ENCODE data around the gene HMOX1.
A peak's percentile ranks its signal among the peaks of the same experiment; 100 is the strongest.

HMOX1 gene

DNA sequence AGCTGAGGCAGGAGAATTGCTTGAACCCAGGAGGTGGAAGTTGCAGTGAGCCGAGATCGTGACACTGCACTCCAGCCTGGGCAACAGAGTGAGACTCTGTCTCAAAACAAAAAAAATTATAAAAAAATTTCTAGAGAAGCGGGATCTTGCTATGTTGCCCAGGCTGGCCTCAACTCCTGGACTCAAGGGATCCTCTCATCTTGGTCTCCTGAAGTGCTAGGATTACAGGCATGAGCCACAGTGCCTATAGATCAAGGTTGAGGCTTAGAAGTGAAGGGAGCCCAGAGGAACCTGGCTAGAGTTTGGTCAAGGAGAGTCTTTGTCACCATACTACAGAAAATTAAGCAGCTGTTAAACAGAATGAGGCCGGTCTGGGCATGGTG lies 17.7 kb downstream of the HMOX1 start:
- no peak for DNase-seq
- in situ Hi-C loops (cut with MboI; ENCODE audit: low pct_unique_long_range_greater_than_20kb, low sequenced_read_pairs), result no loop called here

GRCh38 chr22:35399114-35399677 lies 18.3 kb downstream of the HMOX1 start:
- DNase-seq, result no peak
- in situ Hi-C loops (cut with MboI; ENCODE audit: low pct_unique_long_range_greater_than_20kb, low sequenced_read_pairs), result no loop called here

DNA sequence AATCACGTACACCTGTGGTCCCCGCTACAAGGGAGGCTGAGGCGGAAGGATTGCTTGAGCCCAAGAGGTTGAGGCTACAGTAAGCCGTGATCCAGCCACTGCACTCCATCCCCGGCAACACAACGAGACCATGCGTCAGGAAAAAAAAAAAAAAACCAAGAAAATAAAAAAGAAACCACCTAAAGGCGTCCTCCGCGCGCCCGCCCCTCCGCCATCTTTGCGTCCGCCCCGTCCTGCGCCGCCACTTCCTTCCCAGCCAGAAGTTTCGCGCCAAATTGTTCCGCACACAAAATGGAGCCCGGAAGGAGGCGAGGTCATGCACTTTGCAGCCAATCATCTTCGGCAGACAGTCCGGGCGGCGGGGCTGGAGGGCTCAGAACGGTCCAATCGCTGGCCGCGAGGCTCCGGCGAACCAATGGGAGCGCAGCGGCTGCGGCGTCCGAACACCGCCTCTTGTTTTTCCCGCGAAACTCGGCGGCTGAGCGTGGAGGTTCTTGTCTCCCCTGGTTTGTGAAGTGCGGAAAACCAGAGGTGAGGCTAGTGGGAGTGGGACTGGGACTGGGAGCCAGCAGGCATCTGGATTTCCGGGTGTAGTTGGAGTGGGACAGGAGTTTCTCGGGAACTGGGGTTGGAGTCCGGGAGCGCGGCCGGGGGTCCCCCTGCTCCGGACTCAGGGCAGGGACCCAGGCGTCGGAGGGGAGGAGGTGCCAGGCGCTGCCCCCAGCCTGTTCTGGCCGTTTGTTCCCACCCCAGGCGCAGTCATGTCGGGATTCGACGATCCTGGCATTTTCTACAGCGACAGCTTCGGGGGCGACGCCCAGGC lies 19.0 kb downstream of the HMOX1 start, which contains the start of gene MCM5:
Gene MCM5, plus strand, starts transcription at position 463 of the 823 bp plus-strand sequence. Its CDS starts 299 bp downstream, at position 762.
- in situ Hi-C loops (cut with MboI; ENCODE audit: low pct_unique_long_range_greater_than_20kb, low sequenced_read_pairs), result no loop called here
- peak; percentile 98 for DNase-seq

DNA sequence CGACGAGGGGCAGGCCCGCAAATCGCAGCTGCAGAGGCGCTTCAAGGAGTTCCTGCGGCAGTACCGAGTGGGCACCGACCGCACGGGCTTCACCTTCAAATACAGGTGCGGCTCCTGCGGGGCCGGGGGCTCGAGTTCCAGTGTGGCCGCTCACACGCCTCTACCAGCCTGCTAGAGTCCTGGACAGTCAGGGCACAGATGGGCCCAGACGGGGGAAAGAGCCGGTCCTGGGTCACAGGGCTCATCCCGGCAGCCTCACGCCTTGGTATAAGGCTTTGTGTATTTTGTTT lies 19.6 kb downstream of the HMOX1 start:
- in situ Hi-C loops (cut with MboI; ENCODE audit: low pct_unique_long_range_greater_than_20kb, low sequenced_read_pairs), result no loop called here
- no peak for DNase-seq

GRCh38 chr22:35401863-35402262 lies 21.0 kb downstream of the HMOX1 start:
- DNase-seq, result no peak
- in situ Hi-C loops (cut with MboI; ENCODE audit: low pct_unique_long_range_greater_than_20kb, low sequenced_read_pairs), result no loop called here

GRCh38 chr22:35403356-35403755 lies 22.5 kb downstream of the HMOX1 start:
- in situ Hi-C loops (cut with MboI; ENCODE audit: low pct_unique_long_range_greater_than_20kb, low sequenced_read_pairs), result no loop called here
- DNase-seq, result no peak

- in situ Hi-C loops (cut with MboI; ENCODE audit: low pct_unique_long_range_greater_than_20kb, low sequenced_read_pairs), result no loop called here
- no peak for DNase-seq
Observed at GRCh38 chr22:35404176-35404575, 23.3 kb downstream of the HMOX1 start.

DNA sequence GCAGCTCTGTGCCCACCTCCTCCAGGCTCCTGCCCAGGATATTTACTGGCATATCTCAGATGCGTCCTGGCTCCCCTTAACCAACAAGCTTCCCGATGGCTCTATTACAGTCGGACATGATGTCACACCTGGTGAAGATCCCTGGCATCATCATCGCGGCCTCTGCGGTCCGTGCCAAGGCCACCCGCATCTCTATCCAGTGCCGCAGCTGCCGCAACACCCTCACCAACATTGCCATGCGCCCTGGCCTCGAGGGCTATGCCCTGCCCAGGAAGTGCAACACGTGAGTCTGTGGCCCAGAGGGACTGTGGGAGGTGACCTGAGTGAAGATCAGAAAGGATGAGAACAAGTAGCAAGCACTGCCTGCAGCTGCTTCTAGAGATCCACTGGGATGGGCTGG lies 25.5 kb downstream of the HMOX1 start:
- in situ Hi-C loops (cut with MboI; ENCODE audit: low pct_unique_long_range_greater_than_20kb, low sequenced_read_pairs), result no loop called here

DNA sequence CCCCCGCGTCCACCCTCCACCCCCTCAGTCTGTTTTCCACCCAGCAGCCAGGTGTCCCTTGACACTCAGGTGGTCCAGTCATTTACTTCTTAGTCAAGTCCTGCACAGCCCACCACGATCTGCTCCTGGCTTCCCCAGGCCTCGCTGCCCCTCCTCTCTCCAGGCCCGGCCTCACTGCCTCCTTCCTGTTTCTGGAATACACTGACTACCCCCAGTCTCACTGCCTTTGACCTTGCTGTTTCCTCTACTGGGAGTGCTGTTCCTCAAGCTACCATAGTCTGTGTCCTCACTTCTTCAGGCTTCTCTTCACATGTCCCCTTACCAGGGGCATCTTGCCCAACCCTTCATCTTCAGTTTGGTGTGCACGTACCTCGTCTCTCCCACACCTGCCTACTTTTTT lies 26.5 kb downstream of the HMOX1 start:
- in situ Hi-C loops (cut with MboI; ENCODE audit: low pct_unique_long_range_greater_than_20kb, low sequenced_read_pairs), result no loop called here
- DNase-seq, result no peak

More for the DNA sequence above, 25.5 kb downstream of the HMOX1 start:
- no peak for DNase-seq

GRCh38 chr22:35409783-35410662 lies 29.1 kb downstream of the HMOX1 start:
- in situ Hi-C loops (cut with MboI; ENCODE audit: low pct_unique_long_range_greater_than_20kb, low sequenced_read_pairs), result no loop called here

GRCh38 chr22:35410663-35411034 lies 29.8 kb downstream of the HMOX1 start:
- in situ Hi-C loops (cut with MboI; ENCODE audit: low pct_unique_long_range_greater_than_20kb, low sequenced_read_pairs), result no loop called here
- no peak for DNase-seq

More at GRCh38 chr22:35409783-35410662, 29.1 kb downstream of the HMOX1 start:
- DNase-seq, result peak; percentile 93

GRCh38 chr22:35411102-35411501 lies 30.2 kb downstream of the HMOX1 start:
- no peak for DNase-seq

GRCh38 chr22:35413624-35414023 lies 32.7 kb downstream of the HMOX1 start:
- in situ Hi-C loops (cut with MboI; ENCODE audit: low pct_unique_long_range_greater_than_20kb, low sequenced_read_pairs), result no loop called here
- DNase-seq, result no peak

More at GRCh38 chr22:35411102-35411501, 30.2 kb downstream of the HMOX1 start:
- in situ Hi-C loops (cut with MboI; ENCODE audit: low pct_unique_long_range_greater_than_20kb, low sequenced_read_pairs), result no loop called here

DNA sequence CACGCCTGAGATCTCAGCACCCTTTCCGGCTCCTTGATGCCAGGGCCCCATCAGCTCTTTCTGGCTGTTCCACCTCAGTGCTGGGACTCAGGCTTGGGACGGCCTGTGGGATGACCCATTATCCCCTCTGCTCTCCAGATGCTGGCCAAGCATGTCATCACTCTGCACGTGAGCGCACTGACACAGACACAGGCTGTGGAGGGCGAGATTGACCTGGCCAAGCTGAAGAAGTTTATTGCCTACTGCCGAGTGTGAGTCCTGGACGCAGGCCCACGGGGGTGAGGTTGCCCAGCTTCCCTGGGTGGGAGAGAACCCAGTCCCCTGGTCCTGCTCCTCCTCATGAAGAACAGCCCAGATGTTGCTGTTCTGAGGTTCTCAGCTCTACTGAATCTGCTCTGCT lies 36.7 kb downstream of the HMOX1 start:
- DNase-seq, result no peak
- in situ Hi-C loops (cut with MboI; ENCODE audit: low pct_unique_long_range_greater_than_20kb, low sequenced_read_pairs), result no loop called here

- DNase-seq, result no peak
- in situ Hi-C loops (cut with MboI; ENCODE audit: low pct_unique_long_range_greater_than_20kb, low sequenced_read_pairs), result no loop called here
Observed at GRCh38 chr22:35418088-35418487, 37.2 kb downstream of the HMOX1 start.

- no peak for DNase-seq
Observed at GRCh38 chr22:35418731-35419130, 37.8 kb downstream of the HMOX1 start.

DNA sequence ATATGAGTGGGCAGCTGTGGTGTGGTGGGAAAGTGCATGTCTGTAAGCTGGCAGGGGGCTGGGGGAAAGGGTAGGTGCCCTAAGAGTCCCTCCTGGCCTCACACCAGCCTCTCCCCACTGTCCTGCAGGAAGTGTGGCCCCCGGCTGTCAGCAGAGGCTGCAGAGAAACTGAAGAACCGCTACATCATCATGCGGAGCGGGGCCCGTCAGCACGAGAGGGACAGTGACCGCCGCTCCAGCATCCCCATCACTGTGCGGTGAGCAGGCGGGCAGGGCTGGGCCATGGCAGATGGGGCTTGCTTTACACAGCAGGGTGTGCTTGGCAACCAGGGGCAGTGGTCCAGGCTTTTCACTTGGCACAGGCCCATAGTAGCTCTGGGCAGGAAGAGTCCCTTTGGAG lies 38.9 kb downstream of the HMOX1 start:
- no peak for DNase-seq
- in situ Hi-C loops (cut with MboI; ENCODE audit: low pct_unique_long_range_greater_than_20kb, low sequenced_read_pairs), result no loop called here

More at GRCh38 chr22:35418731-35419130, 37.8 kb downstream of the HMOX1 start:
- in situ Hi-C loops (cut with MboI; ENCODE audit: low pct_unique_long_range_greater_than_20kb, low sequenced_read_pairs), result no loop called here

DNA sequence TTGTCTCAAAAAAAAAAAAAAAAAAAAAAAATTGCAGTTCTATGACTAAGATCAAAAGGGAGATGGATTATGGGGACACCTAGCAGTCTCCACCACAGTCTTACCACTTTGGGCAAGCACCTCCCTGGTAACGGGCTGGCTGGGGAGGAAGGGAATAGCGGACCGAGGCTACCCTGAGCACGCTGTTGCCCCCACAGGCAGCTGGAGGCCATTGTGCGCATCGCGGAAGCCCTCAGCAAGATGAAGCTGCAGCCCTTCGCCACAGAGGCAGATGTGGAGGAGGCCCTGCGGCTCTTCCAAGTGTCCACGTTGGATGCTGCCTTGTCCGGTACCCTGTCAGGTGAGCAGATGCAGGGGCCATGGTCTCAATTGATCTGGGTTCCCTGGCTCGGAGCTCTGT lies 40.2 kb downstream of the HMOX1 start:
- in situ Hi-C loops (cut with MboI; ENCODE audit: low pct_unique_long_range_greater_than_20kb, low sequenced_read_pairs), result no loop called here
- no peak for DNase-seq

DNA sequence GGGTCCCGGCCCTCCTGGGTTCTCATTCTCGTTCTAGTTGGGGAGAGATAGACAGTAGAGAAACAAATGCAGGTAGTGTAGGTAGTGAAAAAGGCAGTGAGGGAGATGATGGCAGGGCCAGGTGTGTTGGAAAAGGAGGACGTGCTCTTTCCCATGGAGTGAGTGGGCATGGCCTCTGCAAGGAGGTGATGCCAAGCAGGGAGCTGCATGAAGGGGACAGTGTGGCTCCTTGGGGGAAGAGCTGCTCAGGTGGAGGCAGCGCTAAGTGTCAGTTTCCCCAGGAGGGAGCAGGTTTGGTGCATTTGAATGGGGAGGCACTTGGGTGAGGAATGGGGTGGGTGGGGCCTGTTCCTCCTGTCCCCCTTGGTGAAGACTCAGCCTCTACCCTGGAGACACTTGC lies 41.2 kb downstream of the HMOX1 start:
- in situ Hi-C loops (cut with MboI; ENCODE audit: low pct_unique_long_range_greater_than_20kb, low sequenced_read_pairs), result no loop called here
- DNase-seq, result no peak

DNA sequence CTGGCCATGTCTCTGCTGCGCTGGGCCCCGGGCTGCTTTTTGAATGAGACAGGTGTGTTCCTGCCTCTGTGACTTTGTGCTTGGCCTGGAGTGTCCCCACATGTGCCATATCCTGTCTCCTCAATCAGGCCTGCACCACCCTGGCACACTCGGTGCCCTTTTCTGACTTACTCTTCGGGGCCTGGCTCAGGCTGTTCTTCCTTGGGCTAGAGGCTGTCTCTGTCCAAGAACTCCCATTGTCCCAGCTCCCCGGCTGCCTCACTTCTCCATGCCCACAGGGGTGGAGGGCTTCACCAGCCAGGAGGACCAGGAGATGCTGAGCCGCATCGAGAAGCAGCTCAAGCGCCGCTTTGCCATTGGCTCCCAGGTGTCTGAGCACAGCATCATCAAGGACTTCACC lies 42.0 kb downstream of the HMOX1 start:
- in situ Hi-C loops (cut with MboI; ENCODE audit: low pct_unique_long_range_greater_than_20kb, low sequenced_read_pairs), result no loop called here
- no peak for DNase-seq
